Caco-2 (cell line): ENCODE measurements around the gene MLN. TPM values are rescaled to one million over a fixed set of nuclear protein-coding genes. Genes with fewer than 3 reads are reported as not detected.

Source experiments
- BruUV-seq: library from RNA; stranded (reverse); fragments of 400-500 nt; replicated peaks from 2 replicates; lab custom pipeline; 2021; lab: Mats Ljungman, UMichigan
- CTCF ChIA-PET: fragments of 300-600 bp; sonication (Branson Sonifier 250); formaldehyde crosslinking; loops from one replicate; lab custom pipeline; 2022; ENCODE audit warnings: antibody characterized with exemption; lab: Charles Lee
- POLR2A ChIA-PET: fragments of 300-600 bp; sonication (Branson Sonifier 250); formaldehyde crosslinking; loops from one replicate; lab custom pipeline; 2022; ENCODE audit warnings: antibody characterized with exemption; lab: Charles Lee
- DNase-seq, 2 experiments: peaks; one replicate each; pipeline versions ENCODE4 v3.0.0 to v3.0.0-alpha.2; 2020 to 2022
- H3K27me3 ChIP-seq: replicated peaks from 2 replicates; pipeline ENCODE4 v1.6.0; 2011; ENCODE audit warnings: low read length; ENCODE audit not compliant: control insufficient read depth, insufficient read depth
- H3K36me3 ChIP-seq: 2 replicates; pipeline ENCODE4 v1.5.1; 2011; ENCODE audit warnings: low read length; ENCODE audit not compliant: control insufficient read depth, insufficient read depth
- H3K4me1 ChIP-seq: fragments of 250-450 bp; sonication (Bioruptor Pico); 2 replicates; pipeline ENCODE4 v1.5.1; 2020; ENCODE audit warnings: mild to moderate bottlenecking
- H3K4me3 ChIP-seq: 2 replicates; pipeline ENCODE4 v1.5.1; 2011; ENCODE audit warnings: low read depth, mild to moderate bottlenecking, control low read depth, low read length
- H3K9me3 ChIP-seq: fragments of 250-450 bp; sonication (Bioruptor Pico); 2 replicates; pipeline ENCODE4 v1.5.1; 2020; ENCODE audit warnings: mild to moderate bottlenecking, moderate library complexity
- H3K27ac Mint-ChIP-seq: one replicate; pipeline ENCODE4 v1.8.0; 2022; ENCODE audit warnings: mixed read lengths; ENCODE audit not compliant: unreplicated experiment
- H3K27me3 Mint-ChIP-seq: one replicate; pipeline ENCODE4 v1.8.0; 2022; ENCODE audit warnings: mixed read lengths; ENCODE audit not compliant: insufficient read depth, unreplicated experiment
- H3K36me3 Mint-ChIP-seq: one replicate; pipeline ENCODE4 v1.8.0; 2022; ENCODE audit warnings: mild to moderate bottlenecking, mixed read lengths; ENCODE audit not compliant: insufficient read depth, unreplicated experiment
- H3K4me1 Mint-ChIP-seq: one replicate; pipeline ENCODE4 v1.8.0; 2022; ENCODE audit warnings: low read depth, mixed read lengths; ENCODE audit not compliant: unreplicated experiment
- H3K4me3 Mint-ChIP-seq: one replicate; pipeline ENCODE4 v1.8.0; 2022; ENCODE audit warnings: mild to moderate bottlenecking, moderate library complexity, mixed read lengths; ENCODE audit not compliant: unreplicated experiment
- H3K9me3 Mint-ChIP-seq: one replicate; pipeline ENCODE4 v1.8.0; 2022; ENCODE audit warnings: mixed read lengths; ENCODE audit not compliant: unreplicated experiment
- intact Hi-C: fragments of 100-400 bp; cut with micrococcal nuclease; formaldehyde crosslinking; loops from one replicate; pipeline ENCODE4 v1.10.0; 2022; ENCODE audit not compliant: unreplicated experiment
- total RNA-seq: library from RNA; stranded (reverse); gene quantifications from 2 replicates; pipeline ENCODE4 v1.2.3, GENCODE V29; 2022
- TF ChIP-seq, protein P1 (sequence below), 2 experiments: fragments of 200-600 bp in 1 of 2; IDR thresholded peaks; 1 replicate in 1 of 2; 2 replicates in 1 of 2; pipeline versions ENCODE4 v1.5.1 to v1.8.0; 2011 to 2022; ENCODE audit warnings: antibody characterized with exemption in 1 of 2, control low read depth in 1 of 2, inconsistent platforms in 1 of 2, low read depth in 1 of 2, low read length in 1 of 2, mild to moderate bottlenecking in 1 of 2, moderate library complexity in 1 of 2; ENCODE audit not compliant: insufficient read depth in 1 of 2, severe bottlenecking in 1 of 2, unreplicated experiment in 1 of 2

The MLN gene
- total RNA-seq, 1 experiment from 2014 or later: not detected

DNA sequence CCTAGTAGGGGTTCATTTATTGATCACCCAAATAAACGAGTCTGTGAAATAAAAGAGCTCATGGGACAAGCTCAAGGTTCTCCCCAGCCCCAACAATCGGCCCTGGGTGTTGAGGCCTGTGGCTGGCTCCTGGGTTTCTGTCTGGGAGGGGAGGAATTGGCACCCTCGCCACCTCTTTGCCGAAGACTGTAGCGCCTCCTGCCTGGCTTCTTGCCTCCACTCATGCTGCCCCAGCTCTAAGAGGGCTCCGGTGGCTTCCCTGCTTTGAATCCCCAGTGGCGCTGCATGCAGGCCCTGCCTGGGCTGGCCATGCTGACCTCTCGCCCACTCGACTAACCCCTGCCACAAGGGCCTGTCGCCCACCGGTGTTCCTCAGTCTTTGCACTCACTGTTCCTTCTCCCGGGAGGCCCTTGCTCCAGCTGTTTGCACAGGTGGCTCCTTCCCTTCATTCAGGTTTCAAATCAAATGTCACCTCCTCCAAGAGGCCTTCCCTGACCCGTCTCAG, 5.4 kb downstream of the MLN start:
- TF ChIP-seq, protein P1, sequence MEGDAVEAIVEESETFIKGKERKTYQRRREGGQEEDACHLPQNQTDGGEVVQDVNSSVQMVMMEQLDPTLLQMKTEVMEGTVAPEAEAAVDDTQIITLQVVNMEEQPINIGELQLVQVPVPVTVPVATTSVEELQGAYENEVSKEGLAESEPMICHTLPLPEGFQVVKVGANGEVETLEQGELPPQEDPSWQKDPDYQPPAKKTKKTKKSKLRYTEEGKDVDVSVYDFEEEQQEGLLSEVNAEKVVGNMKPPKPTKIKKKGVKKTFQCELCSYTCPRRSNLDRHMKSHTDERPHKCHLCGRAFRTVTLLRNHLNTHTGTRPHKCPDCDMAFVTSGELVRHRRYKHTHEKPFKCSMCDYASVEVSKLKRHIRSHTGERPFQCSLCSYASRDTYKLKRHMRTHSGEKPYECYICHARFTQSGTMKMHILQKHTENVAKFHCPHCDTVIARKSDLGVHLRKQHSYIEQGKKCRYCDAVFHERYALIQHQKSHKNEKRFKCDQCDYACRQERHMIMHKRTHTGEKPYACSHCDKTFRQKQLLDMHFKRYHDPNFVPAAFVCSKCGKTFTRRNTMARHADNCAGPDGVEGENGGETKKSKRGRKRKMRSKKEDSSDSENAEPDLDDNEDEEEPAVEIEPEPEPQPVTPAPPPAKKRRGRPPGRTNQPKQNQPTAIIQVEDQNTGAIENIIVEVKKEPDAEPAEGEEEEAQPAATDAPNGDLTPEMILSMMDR (IDR thresholded peaks at IDR 0.05; ENCODE audit: insufficient read depth in 1 of 2, low read depth in 1 of 2, low read length in 1 of 2, severe bottlenecking in 1 of 2, unreplicated experiment in 1 of 2): no peak
- no peak overlapping the region for H3K4me3 Mint-ChIP-seq
- H3K9me3 ChIP-seq: no peaks in the 10 kb centered on the region
- no TSS peak for BruUV-seq
- H3K36me3 ChIP-seq: no peaks in the 10 kb centered on the region
- H3K4me1 Mint-ChIP-seq: no peaks in the 10 kb centered on the region
- ChIA-PET POLR2A (no interaction called here), CTCF (no interaction called here)
- peaks cover 12% of the 10 kb centered on the region for H3K27me3 Mint-ChIP-seq
- H3K27ac Mint-ChIP-seq: no peak overlapping the region
- no peaks in the 10 kb centered on the region for H3K36me3 Mint-ChIP-seq
- peaks cover 4% of the 10 kb centered on the region; the same call in 1 of the 2 replicates for H3K4me1 ChIP-seq
- H3K9me3 Mint-ChIP-seq: no peaks in the 10 kb centered on the region
- H3K4me3 ChIP-seq: no peak overlapping the region
- no peak for DNase-seq
- no peaks in the 10 kb centered on the region for H3K27me3 ChIP-seq
- intact Hi-C loops: no loop called here

DNA sequence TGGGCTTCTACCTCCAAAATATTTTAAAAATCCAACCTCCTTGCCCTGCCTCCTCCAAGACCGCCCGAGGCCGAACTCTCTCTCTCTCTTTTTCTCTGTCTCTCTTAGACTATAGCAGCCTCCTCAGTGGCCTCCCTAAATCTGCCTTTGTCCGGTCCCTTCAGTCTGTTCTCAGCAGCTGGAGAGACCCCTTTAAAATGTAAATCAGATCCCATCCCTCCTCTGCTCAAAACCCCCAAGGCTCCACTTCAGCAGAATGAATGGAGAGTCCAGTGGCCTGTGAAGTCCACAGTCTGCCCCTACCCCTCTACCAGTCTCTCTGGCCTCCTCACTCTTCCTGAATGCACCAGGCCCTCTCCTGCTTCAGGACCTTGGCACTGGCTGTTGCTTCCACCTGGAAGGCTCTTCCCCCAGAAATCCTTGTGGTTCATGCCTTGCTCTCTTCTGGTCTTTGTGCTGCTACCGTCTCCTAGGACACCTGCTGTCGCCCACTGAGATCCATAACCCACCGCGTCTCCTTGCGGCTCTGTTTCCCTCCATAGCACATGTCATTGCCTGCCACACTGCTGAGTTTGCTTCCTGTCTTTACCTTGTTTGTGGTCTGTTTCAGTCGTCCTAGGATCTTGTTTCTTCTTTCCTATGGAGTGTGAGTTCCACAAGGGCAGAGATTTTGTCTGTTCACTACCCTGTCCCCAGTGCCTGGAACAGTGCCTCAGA, 6.0 kb downstream of the MLN start:
- Mint-ChIP-seq H3K9me3 (no peaks in the 10 kb centered on the region), H3K27ac (no peak overlapping the region), H3K36me3 (no peaks in the 10 kb centered on the region), H3K27me3 (peaks cover 14% of the 10 kb centered on the region), H3K4me1 (no peaks in the 10 kb centered on the region), H3K4me3 (no peak overlapping the region)
- intact Hi-C loops: no loop called here
- TF ChIP-seq, protein P1 (IDR thresholded peaks at IDR 0.05; ENCODE audit: insufficient read depth in 1 of 2, low read depth in 1 of 2, low read length in 1 of 2, severe bottlenecking in 1 of 2, unreplicated experiment in 1 of 2): no peak
- Histone ChIP-seq H3K36me3 (no peaks in the 10 kb centered on the region), H3K27me3 (no peaks in the 10 kb centered on the region), H3K4me3 (no peak overlapping the region), H3K9me3 (no peaks in the 10 kb centered on the region), H3K4me1 (peaks cover 4% of the 10 kb centered on the region; the same call in 1 of the 2 replicates)
- BruUV-seq: no TSS peak
- CTCF ChIA-PET: no interaction called here
- POLR2A ChIA-PET: no interaction called here
- DNase-seq: no peak

DNA sequence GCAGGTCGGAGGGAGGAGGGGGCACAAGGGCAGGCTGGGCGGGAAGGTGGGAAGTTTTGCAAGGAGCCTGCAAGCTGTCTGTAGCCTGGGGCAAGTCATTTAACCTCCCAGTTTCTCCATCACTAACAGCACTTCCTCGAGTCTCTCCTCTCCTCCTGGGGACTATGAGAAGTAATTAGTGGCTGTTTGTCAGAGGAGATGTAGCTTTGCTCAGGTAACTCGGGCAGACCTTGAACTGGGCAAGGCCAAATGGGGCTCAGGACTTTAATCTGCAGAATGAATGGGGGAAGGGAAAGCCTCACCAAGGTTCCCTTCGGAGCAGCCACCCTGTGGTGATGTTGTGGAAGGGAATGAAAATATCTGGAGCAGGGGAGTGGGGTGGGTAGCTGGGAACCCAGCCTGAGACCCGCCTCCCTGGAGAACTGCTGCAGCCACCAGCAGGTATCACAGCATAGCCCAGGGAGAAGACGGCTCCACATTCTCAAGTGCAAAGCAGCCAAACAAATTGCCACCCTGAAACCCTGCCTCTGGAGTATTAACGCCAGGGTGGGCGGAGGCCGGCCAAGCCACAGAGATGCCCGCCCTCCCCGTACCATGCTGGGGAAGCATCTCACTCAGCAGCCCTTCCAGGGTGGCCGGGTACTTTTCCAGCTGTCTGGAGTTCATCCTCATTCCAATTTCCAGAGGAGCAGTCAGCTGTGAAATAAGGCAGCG, 8.7 kb downstream of the MLN start:
- Mint-ChIP-seq H3K36me3 (no peaks in the 10 kb centered on the region), H3K4me3 (no peak overlapping the region), H3K9me3 (no peaks in the 10 kb centered on the region), H3K4me1 (no peaks in the 10 kb centered on the region), H3K27me3 (peaks cover 16% of the 10 kb centered on the region), H3K27ac (no peak overlapping the region)
- Histone ChIP-seq H3K27me3 (no peaks in the 10 kb centered on the region), H3K9me3 (no peaks in the 10 kb centered on the region), H3K4me3 (no peak overlapping the region), H3K36me3 (no peaks in the 10 kb centered on the region), H3K4me1 (peaks cover 4% of the 10 kb centered on the region; the same call in 1 of the 2 replicates)
- BruUV-seq: no TSS peak
- intact Hi-C loops: no loop called here
- POLR2A ChIA-PET: no interaction called here
- CTCF ChIA-PET: no interaction called here
- peak; percentile 36 to 49 for DNase-seq
- TF ChIP-seq, protein P1 (IDR thresholded peaks at IDR 0.05; ENCODE audit: insufficient read depth in 1 of 2, low read depth in 1 of 2, low read length in 1 of 2, severe bottlenecking in 1 of 2, unreplicated experiment in 1 of 2): peak in 1 of 2 experiments; percentile 14
